LoVo (cell line): ENCODE measurements around the gene ANKRD39.

ENCODE experiments used
- DNase-seq: peaks from one replicate; pipeline ENCODE4 v3.0.0-alpha.2; 2016; ENCODE audit warnings: low spot score

ANKRD39 gene

GRCh38 chr2:96887493-96888012 is 29.7 kb upstream of the ANKRD39 start:
- no peak for DNase-seq

GRCh38 chr2:96885432-96886347 is 27.9 kb upstream of the ANKRD39 start:
- no peak for DNase-seq

DNA sequence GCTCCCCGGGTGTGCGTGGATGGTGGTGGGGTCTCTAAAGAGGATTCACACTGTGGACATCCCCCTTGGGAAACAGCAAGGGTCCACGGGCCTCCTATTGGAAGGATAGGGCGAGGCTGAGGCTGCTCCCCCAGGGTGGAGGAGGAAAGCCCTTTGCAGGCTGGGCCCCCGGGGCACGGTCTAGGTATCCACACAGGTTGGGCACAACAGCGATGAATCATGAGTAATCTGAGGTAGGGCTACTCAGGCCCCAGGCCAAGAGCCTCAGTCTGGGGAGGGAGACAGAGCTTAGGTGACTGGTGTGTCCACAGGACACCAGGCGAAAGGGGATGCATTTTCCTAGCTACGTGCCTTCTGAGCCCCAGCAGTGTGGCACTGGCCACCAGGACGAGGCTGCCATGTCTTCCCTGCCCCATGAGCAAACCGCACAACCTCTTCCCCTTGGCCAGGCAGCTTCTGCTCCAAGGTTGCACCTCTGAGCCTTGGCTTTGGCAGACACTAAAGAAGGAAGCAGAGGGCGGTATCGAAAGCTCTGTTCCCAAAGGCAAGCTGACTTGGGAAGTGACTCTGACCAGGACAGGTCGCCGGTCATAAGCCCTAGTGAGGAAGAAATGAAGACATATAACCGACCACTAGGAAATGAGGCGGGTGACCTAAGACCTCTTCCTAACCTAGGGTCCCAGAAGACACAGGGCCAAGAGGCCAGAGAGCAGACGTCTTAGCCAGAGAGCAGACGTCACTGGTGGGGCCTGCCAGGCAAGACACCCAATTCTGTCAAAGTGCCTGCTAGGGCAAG is 26.7 kb upstream of the ANKRD39 start:
- no peak for DNase-seq

DNA sequence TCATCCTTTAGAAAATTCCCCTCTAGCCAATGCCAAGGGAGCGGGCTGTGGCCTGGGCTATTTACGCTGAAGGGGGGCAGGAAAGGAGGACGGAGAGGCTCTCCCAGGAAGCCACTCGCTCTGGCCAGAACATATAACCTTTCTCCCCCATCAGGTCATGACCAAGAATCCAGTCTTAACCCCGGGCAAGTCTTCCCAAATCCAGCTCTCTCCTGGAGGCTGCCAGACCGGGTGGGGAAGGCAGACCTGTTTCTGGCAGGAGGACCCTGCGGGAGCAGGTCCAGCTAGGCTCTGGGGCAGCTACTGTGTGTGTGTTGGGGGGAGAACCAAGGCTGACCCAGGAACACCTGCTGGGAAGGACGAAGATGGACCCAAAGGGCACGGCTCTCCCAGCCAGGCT is 25.5 kb upstream of the ANKRD39 start:
- no peak for DNase-seq

- no peak for DNase-seq
Observed at GRCh38 chr2:96882906-96883305, 25.1 kb upstream of the ANKRD39 start.

- no peak for DNase-seq
Observed at GRCh38 chr2:96882230-96882629, 24.4 kb upstream of the ANKRD39 start.

DNA sequence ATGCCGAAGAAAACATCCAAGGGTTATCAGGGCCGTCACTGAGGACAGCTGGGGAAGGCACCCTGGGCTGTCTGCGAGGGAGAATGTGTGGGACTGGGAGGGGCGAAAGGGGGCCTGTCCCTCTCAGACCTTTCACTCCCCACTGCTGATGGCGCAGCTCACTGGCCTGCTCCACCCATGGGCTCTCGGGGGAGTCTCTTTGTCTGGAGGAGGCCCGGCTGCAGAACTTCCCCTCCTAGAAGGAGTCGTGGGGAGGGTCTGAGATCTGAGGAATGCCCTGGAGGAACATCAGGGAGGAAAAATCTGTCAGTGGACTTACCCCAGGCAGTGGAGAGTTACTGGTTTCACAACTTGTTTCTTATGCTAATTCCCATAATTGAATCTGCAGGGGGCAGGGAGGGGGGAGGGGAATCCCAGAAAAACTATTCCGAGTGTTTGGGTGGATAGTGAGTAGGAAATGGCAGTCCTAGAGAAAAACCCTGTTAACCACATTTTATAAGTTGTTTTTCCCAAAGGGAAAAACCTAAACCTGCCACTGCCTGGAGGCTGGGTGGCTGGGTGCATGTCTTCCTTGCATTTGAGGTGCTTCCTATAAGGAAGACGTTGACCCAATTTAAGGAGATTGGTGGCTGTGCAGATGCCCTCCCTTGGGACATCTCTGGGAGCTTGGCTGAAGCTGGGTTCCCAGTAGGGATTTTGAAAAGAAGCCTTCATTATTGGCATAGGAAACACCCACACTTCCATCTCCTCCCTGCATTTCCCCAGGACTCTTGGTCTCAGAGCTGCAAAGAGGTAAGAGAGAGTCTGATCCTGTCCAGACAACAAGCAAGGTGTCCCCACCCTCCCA is 23.8 kb upstream of the ANKRD39 start:
- no peak for DNase-seq

- no peak for DNase-seq
Observed at GRCh38 chr2:96880891-96881273, 23.1 kb upstream of the ANKRD39 start.

GRCh38 chr2:96879545-96880040 is 21.8 kb upstream of the ANKRD39 start:
- DNase-seq = no peak

GRCh38 chr2:96878796-96879544 is 21.2 kb upstream of the ANKRD39 start:
- no peak for DNase-seq

DNA sequence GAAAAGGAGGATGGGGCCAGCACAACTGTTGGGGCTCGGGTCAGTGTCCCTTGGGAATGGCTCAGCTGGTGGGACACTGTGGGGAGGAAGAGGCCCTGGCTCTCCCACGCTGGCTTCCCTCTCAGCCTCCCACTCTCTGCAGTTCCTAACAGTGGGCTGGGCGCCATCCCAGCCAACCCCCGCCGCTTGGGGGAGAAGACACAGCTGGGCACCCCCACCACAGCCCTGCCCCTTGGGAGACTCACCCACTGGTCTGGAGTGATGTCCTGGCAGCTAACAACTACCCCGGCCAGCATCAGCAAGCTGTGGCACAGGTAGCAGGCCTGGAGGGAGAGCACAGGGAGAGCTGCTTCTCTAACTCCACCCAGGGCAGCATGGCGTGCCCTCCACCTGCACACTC is 20.4 kb upstream of the ANKRD39 start:
- no peak for DNase-seq

DNA sequence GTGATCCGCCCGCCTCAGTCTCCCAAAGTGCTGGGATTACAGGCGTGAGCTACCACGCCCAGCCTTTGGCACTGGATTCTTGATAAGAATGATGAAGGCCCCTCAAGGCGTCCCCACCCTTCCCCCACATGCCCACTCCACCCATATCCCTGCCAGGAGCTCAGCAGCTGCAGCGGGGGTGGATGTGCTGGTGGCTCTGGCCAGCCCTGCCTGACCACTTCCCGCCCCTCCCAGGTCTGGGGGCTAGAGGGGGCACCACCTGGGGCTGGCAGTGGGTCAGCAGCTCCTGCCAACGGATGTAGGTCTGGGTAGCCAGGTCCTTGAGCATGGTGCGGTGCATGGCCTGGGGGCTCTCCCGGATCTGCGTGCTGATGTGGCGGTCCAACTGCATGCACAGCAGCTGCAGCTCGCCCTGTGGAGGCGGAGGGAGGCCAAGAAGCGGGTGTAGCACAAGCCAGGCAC is 19.8 kb upstream of the ANKRD39 start:
- DNase-seq = no peak

GRCh38 chr2:96877042-96877451 is 19.2 kb upstream of the ANKRD39 start:
- no peak for DNase-seq

- DNase-seq = no peak
Observed at GRCh38 chr2:96876269-96877041, 18.6 kb upstream of the ANKRD39 start.

GRCh38 chr2:96875498-96876268 is 17.9 kb upstream of the ANKRD39 start:
- DNase-seq = no peak

DNA sequence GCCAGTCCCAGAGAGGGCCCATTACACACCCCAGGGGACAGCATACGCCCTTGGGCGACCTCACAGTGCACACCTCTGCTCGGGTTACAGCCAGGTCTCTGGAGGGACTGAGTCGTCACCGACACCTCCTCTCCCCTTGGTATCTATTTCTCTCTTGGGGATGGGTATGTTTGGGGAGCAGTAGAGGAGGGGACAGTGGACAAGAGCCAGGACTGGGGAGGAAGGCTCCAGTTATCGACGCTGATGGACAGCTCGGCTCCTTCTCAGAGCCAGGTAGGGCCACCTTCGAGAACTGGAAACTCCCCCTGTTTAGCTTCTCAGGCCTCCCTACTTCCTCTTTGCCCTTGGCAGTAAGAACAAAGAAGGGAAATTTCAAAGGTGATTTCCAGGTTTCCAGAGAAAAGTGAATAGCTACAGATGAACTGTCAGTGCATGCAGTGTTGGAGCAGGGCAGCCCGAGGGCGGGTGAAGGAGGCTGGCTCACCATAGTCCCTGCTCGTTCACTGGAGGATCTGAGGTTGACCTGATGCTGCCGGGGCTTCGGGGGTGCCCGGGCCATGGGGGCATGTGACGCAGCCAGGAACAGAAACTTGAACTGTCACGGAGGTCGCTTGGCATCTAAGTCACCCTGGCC is 16.5 kb upstream of the ANKRD39 start:
- DNase-seq = no peak

GRCh38 chr2:96873651-96874096 is 15.9 kb upstream of the ANKRD39 start:
- DNase-seq = no peak

GRCh38 chr2:96872591-96873349 is 15.0 kb upstream of the ANKRD39 start:
- no peak for DNase-seq
